MG63 (cell line): Measurements from ENCODE around the gene EBF3. TPM values are rescaled to one million over a fixed set of nuclear protein-coding genes. Genes with fewer than 3 reads are reported as not detected.

ENCODE experiments used
- DNase-seq: peaks from one replicate; pipeline ENCODE4 v3.0.0-alpha.2; 2020
- H3K27me3 ChIP-seq: fragments of 250-450 bp; sonication (Bioruptor Pico); 2 replicates; pipeline ENCODE4 v1.5.1; 2020; ENCODE audit warnings: mild to moderate bottlenecking, moderate library complexity
- H3K36me3 ChIP-seq: fragments of 250-450 bp; sonication (Bioruptor Pico); 2 replicates; pipeline ENCODE4 v1.5.1; 2020; ENCODE audit warnings: mild to moderate bottlenecking, moderate library complexity
- H3K4me3 ChIP-seq: fragments of 250-450 bp; sonication (Bioruptor Pico); 2 replicates; pipeline ENCODE4 v1.5.1; 2020; ENCODE audit warnings: mild to moderate bottlenecking, moderate library complexity
- H3K9me3 ChIP-seq: fragments of 250-450 bp; sonication (Bioruptor Pico); 2 replicates; pipeline ENCODE4 v1.5.1; 2020; ENCODE audit warnings: mild to moderate bottlenecking, moderate library complexity
- total RNA-seq: library from RNA; depleted of rRNA; stranded (reverse); fragments of >200 nt; shearing (Covaris generic); gene quantifications from 2 replicates; pipeline ENCODE4 v1.2.3, GENCODE V29; 2014; ENCODE audit warnings: low replicate concordance; rRNA removed

The EBF3 gene
- 3.1 and 3.4 TPM in 2 replicates for total RNA-seq

GRCh38 chr10:129963641-129964501 is at the start of gene EBF3:
Gene EBF3 (minus strand): TSS chr10:129964274. CDS start chr10:129963768, 506 bp downstream.
- Histone ChIP-seq H3K9me3 (no peaks in the 10 kb centered on the region), H3K36me3 (peaks cover 7% of the 10 kb centered on the region), H3K4me3 (peak within 1 kb of the TSS; percentile 63), H3K27me3 (peaks cover 5% of the 10 kb centered on the region; the same call in 1 of the 2 replicates)
- peak; percentile 85 for DNase-seq

- DNase-seq = no peak
- Histone ChIP-seq H3K36me3 (no peaks in the 10 kb centered on the region), H3K4me3 (no peak overlapping the region), H3K9me3 (no peaks in the 10 kb centered on the region), H3K27me3 (no peaks in the 10 kb centered on the region)
These were observed 49.5 kb upstream of the EBF3 start for GRCh38 chr10:130013335-130014262.

GRCh38 chr10:130012129-130012528 is 48.1 kb upstream of the EBF3 start:
- Histone ChIP-seq H3K27me3 (no peaks in the 10 kb centered on the region), H3K36me3 (no peaks in the 10 kb centered on the region), H3K4me3 (no peak overlapping the region), H3K9me3 (no peaks in the 10 kb centered on the region)
- no peak for DNase-seq

GRCh38 chr10:130010653-130011052 is 46.6 kb upstream of the EBF3 start:
- Histone ChIP-seq H3K36me3 (no peaks in the 10 kb centered on the region), H3K4me3 (no peak overlapping the region), H3K9me3 (no peaks in the 10 kb centered on the region), H3K27me3 (no peaks in the 10 kb centered on the region)
- no peak for DNase-seq

GRCh38 chr10:130009228-130009627 is 45.2 kb upstream of the EBF3 start:
- no peaks in the 10 kb centered on the region for H3K36me3 ChIP-seq

GRCh38 chr10:130003787-130004613 is 39.9 kb upstream of the EBF3 start:
- no peaks in the 10 kb centered on the region for H3K27me3 ChIP-seq
- H3K9me3 ChIP-seq = no peaks in the 10 kb centered on the region
- DNase-seq = no peak
- H3K36me3 ChIP-seq = no peaks in the 10 kb centered on the region
- H3K4me3 ChIP-seq = no peak overlapping the region

More at GRCh38 chr10:130009228-130009627, 45.2 kb upstream of the EBF3 start:
- no peaks in the 10 kb centered on the region for H3K9me3 ChIP-seq
- DNase-seq = no peak
- no peak overlapping the region for H3K4me3 ChIP-seq
- H3K27me3 ChIP-seq = no peaks in the 10 kb centered on the region

- Histone ChIP-seq H3K9me3 (no peaks in the 10 kb centered on the region), H3K36me3 (no peaks in the 10 kb centered on the region), H3K4me3 (no peak overlapping the region), H3K27me3 (no peaks in the 10 kb centered on the region)
- no peak for DNase-seq
These were observed 39.1 kb upstream of the EBF3 start for GRCh38 chr10:130003166-130003565.

- Histone ChIP-seq H3K36me3 (no peaks in the 10 kb centered on the region), H3K27me3 (no peaks in the 10 kb centered on the region), H3K9me3 (no peaks in the 10 kb centered on the region), H3K4me3 (no peak overlapping the region)
- DNase-seq = no peak
These were observed 38.5 kb upstream of the EBF3 start for GRCh38 chr10:130002606-130003005.

- Histone ChIP-seq H3K9me3 (0 out of 2 replicates have a peak, but pooled peaks cover 1% of the 10 kb centered on the region), H3K4me3 (no peak overlapping the region), H3K36me3 (no peaks in the 10 kb centered on the region), H3K27me3 (no peaks in the 10 kb centered on the region)
- DNase-seq = no peak
These were observed 36.8 kb upstream of the EBF3 start for GRCh38 chr10:130000918-130001317.

- H3K9me3 ChIP-seq = 0 out of 2 replicates have a peak, but pooled peaks cover 2% of the 10 kb centered on the region
- no peak overlapping the region for H3K4me3 ChIP-seq
- H3K36me3 ChIP-seq = no peaks in the 10 kb centered on the region
- no peak for DNase-seq
- no peaks in the 10 kb centered on the region for H3K27me3 ChIP-seq
These were observed 35.1 kb upstream of the EBF3 start for GRCh38 chr10:129999140-129999539.

- H3K36me3 ChIP-seq = no peaks in the 10 kb centered on the region
- H3K9me3 ChIP-seq = peaks cover 4% of the 10 kb centered on the region; the same call in 1 of the 2 replicates
- peak; percentile 83 for DNase-seq
- no peaks in the 10 kb centered on the region for H3K27me3 ChIP-seq
- no peak overlapping the region for H3K4me3 ChIP-seq
These were observed 29.5 kb upstream of the EBF3 start for GRCh38 chr10:129993621-129994020.

GRCh38 chr10:129992356-129992755 is 28.3 kb upstream of the EBF3 start:
- no peaks in the 10 kb centered on the region for H3K27me3 ChIP-seq
- H3K4me3 ChIP-seq = no peak overlapping the region
- DNase-seq = no peak
- peaks cover 4% of the 10 kb centered on the region for H3K9me3 ChIP-seq
- H3K36me3 ChIP-seq = no peaks in the 10 kb centered on the region

GRCh38 chr10:129982825-129983224 is 18.8 kb upstream of the EBF3 start:
- peaks cover 10% of the 10 kb centered on the region for H3K9me3 ChIP-seq
- DNase-seq = no peak
- no peaks in the 10 kb centered on the region for H3K27me3 ChIP-seq

GRCh38 chr10:129978980-129979379 is 14.9 kb upstream of the EBF3 start:
- Histone ChIP-seq H3K4me3 (no peak overlapping the region), H3K27me3 (no peaks in the 10 kb centered on the region), H3K36me3 (no peaks in the 10 kb centered on the region), H3K9me3 (peaks cover 10% of the 10 kb centered on the region)
- no peak for DNase-seq

More at GRCh38 chr10:129982825-129983224, 18.8 kb upstream of the EBF3 start:
- Histone ChIP-seq H3K36me3 (no peaks in the 10 kb centered on the region), H3K4me3 (no peak overlapping the region)

GRCh38 chr10:129978322-129978721 is 14.2 kb upstream of the EBF3 start:
- Histone ChIP-seq H3K9me3 (peaks cover 10% of the 10 kb centered on the region), H3K27me3 (no peaks in the 10 kb centered on the region), H3K36me3 (no peaks in the 10 kb centered on the region), H3K4me3 (no peak overlapping the region)
- DNase-seq = no peak

- no peak for DNase-seq
- H3K4me3 ChIP-seq = no peak overlapping the region
- peaks cover 7% of the 10 kb centered on the region for H3K9me3 ChIP-seq
- no peaks in the 10 kb centered on the region for H3K27me3 ChIP-seq
- H3K36me3 ChIP-seq = no peaks in the 10 kb centered on the region
These were observed 13.7 kb upstream of the EBF3 start for GRCh38 chr10:129977794-129978193.
